GM12891 (cell line): Measurements from ENCODE around the gene GPR18.

ENCODE experiments used
- PAX5 ChIP-seq: IDR thresholded peaks from 2 replicates; pipeline ENCODE4 v1.6.1; 2011; ENCODE audit warnings: low read length, moderate library complexity, mild to moderate bottlenecking; ENCODE audit not compliant: insufficient read depth, severe bottlenecking
- POLR2A ChIP-seq: IDR thresholded peaks from 2 replicates; pipeline ENCODE4 v1.6.1; 2011; ENCODE audit warnings: low read depth, low read length, control low read depth
- POLR2AphosphoS5 ChIP-seq: IDR thresholded peaks from 2 replicates; pipeline ENCODE4 v1.6.1; 2011; ENCODE audit warnings: low read depth, low read length, control low read depth
- POU2F2 ChIP-seq: IDR thresholded peaks from 2 replicates; pipeline ENCODE4 v1.6.1; 2011; ENCODE audit warnings: low read depth, mild to moderate bottlenecking, control low read depth, low read length, moderate library complexity
- SPI1 ChIP-seq: IDR thresholded peaks from 2 replicates; pipeline ENCODE4 v1.6.1; 2011; ENCODE audit warnings: low read depth, low read length, control low read depth
- TAF1 ChIP-seq: IDR thresholded peaks from 2 replicates; pipeline ENCODE4 v1.6.1; 2011; ENCODE audit warnings: low read depth, low read length, control low read depth

DNA sequence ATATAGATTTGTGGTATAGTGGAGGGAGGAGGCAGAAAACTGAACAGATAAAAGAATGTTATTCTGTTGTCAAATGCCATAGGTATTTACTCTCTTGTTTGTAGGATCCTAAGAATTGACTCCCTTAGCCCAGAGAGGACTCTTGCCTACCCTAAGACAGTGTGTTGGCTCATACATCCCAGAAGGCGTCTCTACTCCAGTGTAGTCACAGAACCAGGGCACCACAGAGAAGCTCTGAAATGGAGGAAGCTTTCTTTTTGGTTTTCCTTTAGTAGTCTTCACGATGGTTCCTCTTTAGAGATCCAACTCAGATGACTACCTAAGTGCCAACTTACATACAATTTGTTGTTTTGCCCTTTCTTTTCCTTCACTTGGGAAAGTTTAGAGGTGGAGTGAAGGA, 35.0 kb upstream of the GPR18 start:
- TF ChIP-seq POLR2AphosphoS5, result peak; percentile 63; the same call in 1 of the 2 replicates
- peak; percentile 82 for TF ChIP-seq POLR2A
- no peak for TF ChIP-seq TAF1
- TF ChIP-seq POU2F2, result no peak
- no peak for TF ChIP-seq SPI1
- no peak for TF ChIP-seq PAX5
